GM12875 (cell line): ENCODE results near the gene TEX264.

Source experiments
- H3K4me3 ChIP-seq: one replicate; pipeline ENCODE4 v1.5.1; 2011; ENCODE audit warnings: low read depth, low read length, control low read depth
- CTCF ChIP-seq: IDR thresholded peaks from 2 replicates; pipeline ENCODE4 v1.5.1; 2011; ENCODE audit warnings: low read depth, mild to moderate bottlenecking, control low read depth, inconsistent platforms, low read length, moderate library complexity, borderline replicate concordance; ENCODE audit not compliant: insufficient read depth

Gene TEX264

GRCh38 chr3:51698209-51698608 is 27.2 kb downstream of the TEX264 start:
- no peak overlapping the region for H3K4me3 ChIP-seq
- TF ChIP-seq CTCF, result no peak

GRCh38 chr3:51700403-51700802 is 29.4 kb downstream of the TEX264 start:
- no peak overlapping the region for H3K4me3 ChIP-seq
- TF ChIP-seq CTCF, result no peak

GRCh38 chr3:51702156-51702555 is 31.1 kb downstream of the TEX264 start:
- TF ChIP-seq CTCF, result no peak
- no peak overlapping the region for H3K4me3 ChIP-seq

- H3K4me3 ChIP-seq, result no peak overlapping the region
- TF ChIP-seq CTCF, result no peak
Observed at GRCh38 chr3:51703068-51703760, 32.2 kb downstream of the TEX264 start.

GRCh38 chr3:51703761-51704510 is 32.9 kb downstream of the TEX264 start:
- H3K4me3 ChIP-seq, result no peak overlapping the region
- no peak for TF ChIP-seq CTCF

- H3K4me3 ChIP-seq, result no peak overlapping the region
- TF ChIP-seq CTCF, result no peak
Observed at GRCh38 chr3:51704511-51704950, 33.5 kb downstream of the TEX264 start.
